HG02798 (cell line): ENCODE data around the gene ATP7B.
A peak's percentile ranks its signal among the peaks of the same experiment; 100 is the strongest.
"Not testable (repeated sequence)": the region's sequence is repeated elsewhere in the genome, so short reads cannot be mapped to it uniquely, and the experiment has no call there.

ENCODE experiments used
- ATAC-seq: cut with Tn5 transposase; IDR thresholded peaks from one replicate; pipeline ENCODE4 v1.9.1; 2021; ENCODE audit warnings: mild to moderate bottlenecking; ENCODE audit not compliant: unreplicated experiment, poor library complexity

Gene ATP7B

GRCh38 chr13:52010890-52011631 is at the start of gene ATP7B:
TSS of gene ATP7B (minus strand) at chr13:52011450. CDS start at chr13:52011337, 113 bp downstream.
- ATAC-seq, result no peak

- no peak for ATAC-seq
These were observed 42.2 kb upstream of the ATP7B start for GRCh38 chr13:52053460-52053859.

- no peak for ATAC-seq
These were observed 40.1 kb upstream of the ATP7B start for GRCh38 chr13:52051400-52051799.

GRCh38 chr13:52048516-52048915 is 37.3 kb upstream of the ATP7B start:
- ATAC-seq, result no peak

GRCh38 chr13:52047463-52047862 is 36.2 kb upstream of the ATP7B start:
- no peak for ATAC-seq

- ATAC-seq, result no peak
These were observed 32.4 kb upstream of the ATP7B start for GRCh38 chr13:52043675-52044074.

- no peak for ATAC-seq
These were observed 24.8 kb upstream of the ATP7B start for GRCh38 chr13:52036037-52036436.

GRCh38 chr13:52034616-52035226 is 23.5 kb upstream of the ATP7B start:
- no peak for ATAC-seq

- no peak for ATAC-seq
These were observed 21.8 kb upstream of the ATP7B start for GRCh38 chr13:52033039-52033438.

- ATAC-seq, result not testable (repeated sequence)
These were observed 19.2 kb upstream of the ATP7B start for GRCh38 chr13:52030401-52030800.

- no peak for ATAC-seq
These were observed 18.3 kb upstream of the ATP7B start for GRCh38 chr13:52029569-52029968.

- ATAC-seq, result no peak
These were observed 16.6 kb upstream of the ATP7B start for GRCh38 chr13:52027832-52028231.

GRCh38 chr13:52026246-52026626 is 15.0 kb upstream of the ATP7B start:
- no peak for ATAC-seq

GRCh38 chr13:52025475-52026245 is 14.4 kb upstream of the ATP7B start:
- ATAC-seq, result no peak

- ATAC-seq, result no peak
These were observed 13.2 kb upstream of the ATP7B start, which contains the start of gene UTP14C for GRCh38 chr13:52024481-52024880. TSS of gene UTP14C (plus strand) at chr13:52024691. CDS start at chr13:52028805, 4,114 bp downstream.

- ATAC-seq, result no peak
These were observed 11.1 kb upstream of the ATP7B start for GRCh38 chr13:52022356-52022755.

GRCh38 chr13:52020191-52020590 is 8.9 kb upstream of the ATP7B start:
- ATAC-seq, result no peak

GRCh38 chr13:52016296-52016695 is 5.0 kb upstream of the ATP7B start:
- ATAC-seq, result no peak

- ATAC-seq, result no peak
These were observed 1.2 kb upstream of the ATP7B start for GRCh38 chr13:52012512-52012836.

- ATAC-seq, result peak; percentile 100
These were observed 622 bp upstream of the ATP7B start, which contains the start of gene ALG11 for GRCh38 chr13:52011632-52012511. TSS of gene ALG11 (plus strand) at chr13:52012398. CDS start at chr13:52012419, 21 bp downstream.
